WI38 (cell line): Measurements from ENCODE around the gene FCGR2B.

Source experiments
- H3K4me3 ChIP-seq: 2 replicates; pipeline ENCODE4 v1.5.1; 2011; ENCODE audit warnings: low read depth, mild to moderate bottlenecking, control low read depth, low read length
- TF ChIP-seq, protein P1 (sequence below): IDR thresholded peaks from 2 replicates; pipeline ENCODE4 v1.5.1; 2012; ENCODE audit warnings: low read depth, mild to moderate bottlenecking, control low read depth, low read length

The FCGR2B gene

DNA sequence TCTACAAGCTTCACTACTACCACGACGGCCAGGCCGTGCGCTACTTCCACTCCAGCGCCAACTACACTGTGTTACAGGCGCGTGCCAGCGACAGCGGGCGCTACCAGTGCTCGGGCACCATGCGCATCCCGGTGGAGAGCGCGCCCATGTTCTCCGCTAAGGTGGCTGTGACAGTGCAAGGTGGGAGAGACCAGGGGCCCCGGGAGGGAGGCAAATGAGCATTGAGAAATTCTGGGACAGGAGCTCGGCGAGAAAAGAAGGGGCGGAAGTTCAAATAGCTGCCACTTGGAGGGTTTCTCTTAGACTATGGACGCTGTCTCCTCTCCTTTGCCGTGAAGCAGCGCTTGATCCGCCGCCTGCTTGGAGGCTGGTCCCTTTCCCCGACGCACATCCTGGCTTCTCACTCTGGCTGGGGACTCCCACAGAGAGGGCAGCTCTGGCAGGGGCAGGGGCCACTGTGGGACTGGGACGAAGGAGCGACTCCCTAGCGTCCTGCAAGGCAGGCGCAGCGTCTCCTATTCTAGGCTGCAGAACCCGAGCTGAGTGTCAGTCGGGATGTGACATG lies 63.0 kb downstream of the FCGR2B start:
- TF ChIP-seq, protein P1, sequence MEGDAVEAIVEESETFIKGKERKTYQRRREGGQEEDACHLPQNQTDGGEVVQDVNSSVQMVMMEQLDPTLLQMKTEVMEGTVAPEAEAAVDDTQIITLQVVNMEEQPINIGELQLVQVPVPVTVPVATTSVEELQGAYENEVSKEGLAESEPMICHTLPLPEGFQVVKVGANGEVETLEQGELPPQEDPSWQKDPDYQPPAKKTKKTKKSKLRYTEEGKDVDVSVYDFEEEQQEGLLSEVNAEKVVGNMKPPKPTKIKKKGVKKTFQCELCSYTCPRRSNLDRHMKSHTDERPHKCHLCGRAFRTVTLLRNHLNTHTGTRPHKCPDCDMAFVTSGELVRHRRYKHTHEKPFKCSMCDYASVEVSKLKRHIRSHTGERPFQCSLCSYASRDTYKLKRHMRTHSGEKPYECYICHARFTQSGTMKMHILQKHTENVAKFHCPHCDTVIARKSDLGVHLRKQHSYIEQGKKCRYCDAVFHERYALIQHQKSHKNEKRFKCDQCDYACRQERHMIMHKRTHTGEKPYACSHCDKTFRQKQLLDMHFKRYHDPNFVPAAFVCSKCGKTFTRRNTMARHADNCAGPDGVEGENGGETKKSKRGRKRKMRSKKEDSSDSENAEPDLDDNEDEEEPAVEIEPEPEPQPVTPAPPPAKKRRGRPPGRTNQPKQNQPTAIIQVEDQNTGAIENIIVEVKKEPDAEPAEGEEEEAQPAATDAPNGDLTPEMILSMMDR = peak; percentile 50
- H3K4me3 ChIP-seq = peak overlapping the region; percentile 78

DNA sequence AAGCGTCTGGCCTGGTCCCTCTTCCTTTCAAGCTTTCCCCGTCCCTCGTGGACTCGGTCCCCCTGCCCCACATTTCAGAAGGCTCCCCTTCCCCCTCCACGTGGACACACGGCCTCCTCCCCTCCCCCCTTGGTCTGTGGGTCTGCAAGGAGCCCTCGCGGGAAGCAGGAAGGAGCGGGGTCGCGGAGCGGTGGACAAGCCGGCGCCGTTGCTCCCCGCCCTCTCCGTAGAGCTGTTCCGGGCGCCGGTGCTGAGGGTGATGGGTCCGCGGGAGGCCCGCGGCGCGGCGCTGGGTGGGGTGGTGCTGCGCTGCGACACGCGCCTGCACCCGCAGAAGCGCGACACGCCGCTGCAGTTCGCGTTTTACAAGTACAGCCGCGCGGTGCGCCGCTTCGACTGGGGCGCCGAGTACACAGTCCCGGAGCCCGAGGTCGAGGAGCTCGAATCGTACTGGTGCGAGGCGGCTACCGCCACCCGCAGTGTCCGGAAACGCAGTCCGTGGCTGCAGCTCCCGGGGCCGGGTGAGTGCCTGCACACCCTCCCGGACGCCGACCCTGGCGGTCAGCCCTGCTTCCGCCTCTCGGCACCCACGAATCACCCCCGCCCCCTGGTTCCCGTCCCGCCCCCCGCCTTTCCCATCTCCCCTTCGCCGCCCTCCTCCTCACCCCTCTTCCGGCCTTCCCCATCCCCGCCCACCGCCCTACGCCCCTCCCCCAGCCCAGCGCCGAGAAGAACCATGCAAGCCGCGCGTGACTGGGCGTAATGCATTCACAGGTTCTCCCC lies 63.7 kb downstream of the FCGR2B start:
- peak overlapping the region; percentile 78 for H3K4me3 ChIP-seq
- TF ChIP-seq, protein P1 = no peak

DNA sequence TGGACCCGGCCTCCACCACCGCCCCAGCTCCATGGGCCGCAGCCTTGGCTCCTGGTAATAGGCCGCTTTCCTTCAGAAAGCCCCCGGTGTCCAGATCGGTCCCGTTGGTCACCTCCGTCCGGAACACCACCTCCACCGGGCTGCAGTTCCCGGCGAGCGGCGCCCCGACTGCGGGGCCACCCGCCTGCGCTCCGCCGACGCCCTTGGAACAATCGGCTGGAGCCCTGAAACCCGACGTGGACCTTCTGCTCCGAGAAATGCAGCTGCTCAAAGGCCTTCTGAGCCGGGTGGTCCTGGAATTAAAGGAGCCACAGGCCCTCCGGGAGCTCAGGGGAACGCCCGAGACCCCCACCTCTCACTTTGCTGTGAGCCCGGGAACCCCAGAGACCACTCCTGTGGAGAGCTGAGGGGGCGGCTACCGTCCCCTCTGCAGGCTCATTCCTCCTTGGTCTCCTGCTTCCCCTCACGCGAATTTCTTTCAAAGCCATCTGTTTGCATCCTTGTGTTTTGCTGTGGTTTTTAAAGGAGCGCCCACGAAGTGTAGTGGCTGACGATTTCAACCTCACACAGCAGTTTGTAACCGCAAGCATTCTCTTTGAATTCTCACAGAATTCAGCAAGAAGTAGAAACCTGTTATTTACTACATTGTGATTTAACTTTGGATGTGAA lies 64.4 kb downstream of the FCGR2B start:
- H3K4me3 ChIP-seq = peak overlapping the region; percentile 78
- TF ChIP-seq, protein P1 = no peak
